GM23338 (cell line): ENCODE measurements around the gene CECR2.

Experiments
- CTCF ChIP-seq, 2 experiments: fragments of 200-600 bp in 1 of 2; sonication (generic) in 1 of 2; conservative IDR thresholded peaks; 2 replicates each; pipeline versions ENCODE4 v1.5.1 to v1.6.1; 2016 to 2017; ENCODE audit warnings: antibody characterized with exemption in 2 of 2, low read depth in 2 of 2, mild to moderate bottlenecking in 2 of 2, moderate library complexity in 1 of 2
- EZH2 ChIP-seq: fragments of 200-600 bp; sonication (generic); IDR thresholded peaks from one replicate; pipeline ENCODE4 v1.8.0; 2017; ENCODE audit warnings: antibody characterized with exemption, mild to moderate bottlenecking, low read depth; ENCODE audit not compliant: unreplicated experiment

- no peak for TF ChIP-seq CTCF (conservative IDR thresholded peaks at IDR 0.05; ENCODE audit: low read depth in 2 of 2)
- TF ChIP-seq EZH2: no peak
Measured at GRCh38 chr22:17483688-17484372, 114.6 kb downstream of the CECR2 start.
